GM21723 (cell line): Measurements from ENCODE around the gene AKAP6.

Source experiments
- ATAC-seq: cut with Tn5 transposase; IDR thresholded peaks from one replicate; pipeline ENCODE4 v1.9.1; 2021; ENCODE audit warnings: mild to moderate bottlenecking, moderate library complexity; ENCODE audit not compliant: unreplicated experiment

AKAP6 gene

DNA sequence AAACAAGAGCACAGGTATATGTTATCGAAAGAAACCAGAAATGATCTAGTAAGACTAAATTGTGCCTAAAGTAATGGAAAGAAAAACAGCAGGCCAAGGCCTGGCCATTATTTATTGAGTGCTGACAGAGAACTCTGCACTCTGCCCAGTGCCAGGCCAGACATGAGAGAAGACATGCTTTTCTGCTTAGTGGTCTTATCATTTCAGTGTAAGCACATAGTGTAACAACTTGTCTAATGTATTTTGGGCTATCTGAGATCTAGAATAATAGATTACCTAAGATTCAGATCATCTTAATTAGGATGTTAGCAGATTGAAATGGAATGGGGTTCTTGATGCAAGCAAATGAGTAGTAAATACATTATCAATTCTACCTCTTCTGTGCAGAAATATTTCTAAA lies 278.3 kb downstream of the AKAP6 start:
- no peak for ATAC-seq

- ATAC-seq = no peak
Observed at GRCh38 chr14:32608857-32609256, 279.8 kb downstream of the AKAP6 start.

DNA sequence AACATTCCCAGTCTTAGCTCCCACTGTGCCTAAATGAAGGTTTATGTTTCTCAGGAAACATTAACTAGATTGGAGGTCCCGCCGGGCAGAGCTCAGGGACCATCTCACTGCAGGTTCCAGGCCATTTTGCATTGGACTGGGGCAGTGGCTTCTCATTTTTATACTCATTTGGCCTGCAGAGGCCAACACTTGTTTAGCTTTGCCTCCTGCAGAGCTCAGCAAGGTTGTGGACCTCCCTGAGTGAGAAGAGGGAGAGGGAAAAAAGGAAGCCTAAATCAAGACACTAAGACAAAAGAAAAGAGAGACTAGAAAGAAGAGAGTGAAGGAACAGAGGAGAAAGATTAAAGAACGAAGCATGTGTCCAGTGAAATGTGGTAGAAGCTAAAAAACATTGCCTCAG lies 280.3 kb downstream of the AKAP6 start:
- ATAC-seq = no peak

DNA sequence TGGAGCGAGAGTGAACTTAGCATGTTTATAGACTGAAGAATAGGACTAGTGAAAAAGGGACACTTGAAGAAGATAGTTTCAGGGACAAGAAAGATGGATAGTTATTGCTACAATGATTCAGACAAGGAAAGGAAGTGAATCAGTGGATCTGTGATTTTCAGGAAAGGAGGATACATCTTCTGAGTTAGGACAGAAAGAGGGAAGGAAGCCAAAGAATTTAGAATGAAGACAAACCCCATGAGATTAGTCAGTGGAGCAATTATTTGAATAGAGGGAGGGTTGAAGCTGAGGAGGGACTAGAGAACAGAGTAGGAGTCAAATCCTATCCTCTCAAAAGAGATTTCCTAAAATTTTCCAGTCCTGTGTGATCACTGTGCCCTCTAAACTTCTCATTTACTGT lies 282.7 kb downstream of the AKAP6 start:
- no peak for ATAC-seq

- no peak for ATAC-seq
Observed at GRCh38 chr14:32618991-32619390, 289.9 kb downstream of the AKAP6 start.

DNA sequence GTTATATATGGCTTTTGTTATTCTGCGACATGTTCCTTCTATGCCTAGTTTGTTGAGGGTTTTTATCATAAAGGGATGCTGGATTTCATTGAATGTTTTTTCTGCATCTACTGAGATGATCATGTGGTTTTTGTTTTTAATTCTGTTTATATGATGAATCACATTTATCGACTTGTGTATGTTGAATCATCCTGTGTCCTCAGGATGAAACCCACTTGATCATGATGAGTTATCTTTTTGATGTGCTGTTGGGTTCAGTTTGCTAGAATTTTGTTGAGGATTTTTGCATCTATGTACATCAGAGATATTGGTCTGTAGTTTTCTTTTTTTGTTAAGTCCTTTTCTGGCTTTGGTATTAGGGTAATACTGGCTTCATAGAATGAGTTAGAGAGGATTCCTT lies 291.2 kb downstream of the AKAP6 start:
- no peak for ATAC-seq

- no peak for ATAC-seq
Observed at GRCh38 chr14:32620724-32621123, 291.6 kb downstream of the AKAP6 start.

GRCh38 chr14:32621585-32621984 lies 292.5 kb downstream of the AKAP6 start:
- ATAC-seq = no peak

DNA sequence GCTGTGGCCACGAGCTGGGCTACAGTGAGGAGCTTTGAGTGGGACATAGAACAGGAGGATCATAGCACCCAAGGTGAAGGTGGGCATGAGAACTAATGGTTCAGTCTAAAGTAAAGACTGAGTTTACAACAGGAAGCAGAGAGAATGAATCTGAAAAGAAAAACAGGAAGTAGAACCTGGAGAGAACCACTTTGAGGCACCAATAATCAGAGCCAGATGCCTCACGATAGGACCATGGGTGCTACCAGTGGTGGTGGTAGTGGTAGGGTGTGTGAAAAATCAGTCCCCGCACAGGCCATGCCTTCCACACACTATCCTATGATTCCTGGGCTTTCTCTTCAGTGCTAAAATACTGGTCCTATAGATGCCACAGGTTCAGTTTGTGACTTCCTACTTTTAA lies 293.6 kb downstream of the AKAP6 start:
- peak; percentile 68 for ATAC-seq

DNA sequence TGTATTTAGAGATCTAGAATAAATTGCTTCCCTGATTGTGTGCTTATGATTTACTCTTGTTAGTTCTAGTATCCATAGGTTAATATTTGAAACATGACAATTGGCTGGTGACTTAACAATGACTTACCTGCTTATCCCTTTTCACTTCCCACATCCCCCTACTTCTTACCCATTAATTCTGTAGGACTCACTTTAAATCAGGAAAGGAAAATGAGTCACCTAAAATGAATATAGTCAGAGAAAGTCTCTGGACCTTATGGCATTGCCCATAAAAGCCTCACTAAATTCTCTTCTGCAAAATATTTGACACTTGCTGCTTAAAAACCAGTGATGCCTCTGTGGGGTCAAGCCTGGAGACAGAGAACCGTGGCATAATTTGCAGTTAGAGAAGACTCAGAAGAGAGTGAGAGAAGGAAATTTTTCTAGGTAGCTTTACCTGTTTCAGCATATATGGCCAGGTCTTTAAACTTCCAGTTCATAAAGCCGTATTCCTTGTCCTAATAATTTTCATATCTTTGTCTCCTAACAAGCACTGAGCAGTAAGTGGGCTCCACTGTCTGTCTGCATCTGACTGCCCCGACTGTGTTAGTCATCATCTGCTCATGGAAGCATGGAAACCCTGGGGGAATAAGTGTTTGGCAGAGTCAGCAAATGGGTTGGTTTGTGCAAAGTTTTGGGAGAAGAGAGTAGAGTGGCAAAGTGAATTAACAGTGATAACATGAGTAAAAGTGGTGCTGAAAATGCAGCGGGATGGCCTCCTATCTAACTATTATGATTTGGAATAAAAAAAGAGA lies 294.4 kb downstream of the AKAP6 start:
- no peak for ATAC-seq

- no peak for ATAC-seq
Observed at GRCh38 chr14:32625211-32625610, 296.1 kb downstream of the AKAP6 start.

DNA sequence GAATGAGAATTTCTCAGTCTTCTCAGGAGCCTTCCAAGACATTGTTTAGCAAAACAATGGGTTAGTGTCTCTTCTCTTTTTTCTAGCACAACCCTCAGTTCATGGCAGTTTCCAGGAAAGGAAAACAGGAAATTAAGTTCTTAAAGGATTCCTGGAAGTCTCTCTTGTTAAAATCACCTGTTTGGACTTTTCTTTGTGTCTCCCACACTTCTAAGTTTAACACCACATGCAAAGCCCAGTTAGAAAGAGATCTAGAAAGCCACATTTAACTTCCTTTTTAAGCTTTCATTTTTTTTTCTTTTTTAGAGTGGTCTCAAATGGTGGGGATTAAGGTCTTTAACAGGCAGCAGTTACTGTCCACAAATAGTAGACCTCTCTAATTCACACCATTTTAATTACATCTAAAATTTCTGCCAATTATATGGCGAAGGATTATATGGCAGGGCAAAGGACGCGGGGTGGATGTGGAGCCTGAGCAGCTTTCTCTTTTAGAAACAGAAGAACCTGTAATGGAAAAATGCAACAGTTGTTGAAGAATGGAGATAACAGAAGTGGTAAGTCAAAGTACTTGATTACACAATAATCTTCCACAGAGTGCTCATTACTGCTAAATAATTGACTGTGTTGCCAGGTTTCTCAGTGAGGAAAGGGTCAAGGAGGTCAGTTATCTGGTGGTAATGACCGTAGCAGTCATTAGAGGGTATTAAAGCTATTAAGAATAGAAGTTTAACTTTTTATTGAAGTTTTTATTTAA lies 298.6 kb downstream of the AKAP6 start:
- no peak for ATAC-seq

DNA sequence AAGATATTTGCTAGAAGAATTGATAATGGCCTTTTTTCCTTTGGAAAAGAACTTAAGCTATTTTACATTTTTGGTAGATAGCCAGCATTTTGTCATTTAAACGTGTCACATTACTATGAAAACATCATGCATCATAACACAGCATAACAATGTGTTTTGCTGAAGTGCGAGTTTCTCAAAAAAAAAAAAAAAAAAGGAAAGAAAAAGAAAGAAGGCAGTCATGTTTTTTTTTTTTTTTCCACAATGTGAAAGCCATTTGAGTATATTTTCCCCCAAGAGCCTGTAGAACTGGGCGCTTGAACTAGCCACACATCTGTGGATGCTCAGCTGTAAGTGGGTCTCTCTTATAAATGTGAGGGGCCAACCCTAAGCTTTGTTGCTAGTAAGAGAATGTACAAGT lies 300.1 kb downstream of the AKAP6 start:
- ATAC-seq = no peak

- ATAC-seq = no peak
Observed at GRCh38 chr14:32630701-32631100, 301.6 kb downstream of the AKAP6 start.

DNA sequence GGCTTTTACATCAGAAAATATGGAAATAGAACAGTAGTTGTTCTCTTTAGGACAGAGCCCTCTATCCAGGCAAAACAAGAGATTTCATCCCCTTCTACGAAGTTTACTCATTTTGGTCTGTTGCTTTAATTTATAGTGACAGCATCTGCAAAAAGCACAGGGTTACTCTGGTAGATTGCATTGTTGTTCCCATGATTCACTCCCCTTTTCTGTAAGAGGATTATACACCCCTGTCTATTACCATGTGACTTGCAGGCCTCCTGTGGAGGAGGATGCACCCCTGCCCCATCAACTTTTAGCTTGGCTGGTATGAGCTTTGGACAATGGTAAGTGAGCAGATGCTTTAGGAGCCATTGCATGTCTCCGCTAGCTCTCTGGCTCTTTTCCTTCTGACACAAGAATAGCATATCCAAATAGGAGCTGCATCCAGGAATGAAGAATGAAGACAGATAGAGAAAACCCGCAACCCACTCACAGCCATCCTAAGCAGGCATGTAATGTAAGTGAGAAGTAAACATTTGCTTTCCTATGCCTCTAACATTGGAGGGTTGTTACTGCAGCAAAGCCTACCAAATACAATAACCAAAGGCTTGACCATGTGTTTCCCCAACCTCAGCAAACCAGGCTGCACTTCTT lies 304.2 kb downstream of the AKAP6 start:
- no peak for ATAC-seq

GRCh38 chr14:32633930-32634329 lies 304.8 kb downstream of the AKAP6 start:
- ATAC-seq = no peak

DNA sequence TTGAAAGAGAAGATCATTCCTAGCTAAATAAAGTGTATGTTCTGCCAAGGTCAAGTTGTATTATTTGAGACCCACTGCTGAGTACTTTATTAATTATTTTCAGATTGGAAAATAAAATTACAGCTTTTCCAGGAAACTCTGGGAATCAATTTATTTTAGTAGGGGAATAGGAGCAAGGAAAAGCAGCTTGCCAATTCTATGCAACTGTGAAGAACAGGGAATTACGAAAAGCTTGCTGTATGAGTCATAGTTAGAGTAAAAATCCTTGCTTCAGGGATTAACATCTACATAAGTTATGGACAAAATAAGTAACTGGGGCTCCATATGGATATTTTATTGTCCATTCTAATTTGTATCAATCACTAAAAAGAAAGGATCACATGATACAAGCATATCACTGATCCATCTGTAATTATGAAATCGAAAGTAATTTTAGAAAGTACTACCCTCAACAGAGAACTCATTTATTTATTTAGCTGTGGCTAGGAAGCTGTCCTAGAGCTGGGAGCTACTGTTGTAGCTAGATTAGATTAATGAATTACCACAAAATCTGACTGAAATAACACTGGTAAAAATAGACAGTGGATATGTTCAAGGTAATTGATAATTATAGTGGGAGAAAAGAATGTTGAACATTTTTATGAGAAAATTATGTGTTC lies 306.1 kb downstream of the AKAP6 start:
- no peak for ATAC-seq

DNA sequence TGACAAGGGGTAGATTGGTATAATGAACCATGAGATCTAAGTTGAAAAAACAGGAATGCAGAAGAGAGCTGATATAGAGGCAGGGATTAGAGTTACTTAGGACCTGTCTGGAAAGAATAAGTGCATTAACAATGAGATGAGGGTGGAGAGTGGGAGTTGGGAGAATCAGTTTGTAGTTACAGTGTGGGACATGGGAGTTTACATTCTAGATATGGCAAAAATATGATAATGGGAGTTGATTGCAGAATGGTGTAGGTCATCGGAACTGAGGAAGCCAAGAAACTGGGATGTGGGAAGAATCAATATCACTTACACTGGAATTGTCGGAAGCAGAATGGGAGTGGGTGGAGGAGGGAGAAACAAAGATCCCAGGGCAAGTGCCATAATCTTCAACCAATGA lies 308.5 kb downstream of the AKAP6 start:
- ATAC-seq = no peak

DNA sequence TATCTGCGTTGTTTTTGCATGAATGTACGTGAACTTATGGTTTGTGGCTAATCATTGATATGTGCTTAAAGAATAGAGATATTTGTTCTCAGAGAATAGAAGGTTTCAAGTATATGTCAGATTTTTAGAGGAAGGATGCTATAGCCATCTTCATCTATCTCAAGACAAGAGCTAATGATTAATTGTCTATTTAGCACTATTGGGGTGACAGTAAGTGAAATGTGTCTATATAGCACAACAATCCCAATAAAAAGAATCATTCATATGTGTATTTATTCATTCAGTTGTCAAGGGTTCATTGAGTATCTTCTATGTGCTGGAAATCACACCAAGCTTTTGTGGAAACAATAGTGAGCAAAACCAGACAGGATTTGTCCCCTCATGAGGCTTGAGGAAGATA lies 310.1 kb downstream of the AKAP6 start:
- ATAC-seq = no peak

- no peak for ATAC-seq
Observed at GRCh38 chr14:32645551-32645950, 316.5 kb downstream of the AKAP6 start.

DNA sequence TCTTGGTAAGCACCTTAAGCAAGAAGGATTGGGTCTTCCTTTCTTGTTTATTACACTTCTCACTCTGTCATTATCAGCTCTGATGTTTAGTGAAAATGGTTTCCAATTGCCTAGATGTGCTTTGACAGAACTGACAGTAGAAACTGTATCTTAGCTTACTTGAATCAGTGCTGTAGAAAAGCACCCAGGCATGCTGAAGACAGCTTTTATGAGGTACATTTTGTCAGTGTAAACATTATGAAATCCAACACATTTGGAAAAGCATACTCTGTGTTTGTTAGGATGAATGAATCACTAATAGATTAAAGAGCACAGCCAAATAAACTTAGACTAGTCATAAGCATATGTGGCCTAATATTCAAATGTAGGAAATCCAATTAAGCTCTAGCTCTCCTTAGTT lies 319.3 kb downstream of the AKAP6 start:
- no peak for ATAC-seq
